GM12874 (cell line): ENCODE measurements around the gene ASS1.

Experiments
- CTCF ChIP-seq: IDR thresholded peaks from 2 replicates; pipeline ENCODE4 v1.5.1; 2011; ENCODE audit warnings: low read depth, mild to moderate bottlenecking, control low read depth, low read length, moderate library complexity; ENCODE audit not compliant: insufficient read depth

Gene ASS1

GRCh38 chr9:130421802-130422276, 22.9 kb upstream of the ASS1 start:
- no peak for TF ChIP-seq CTCF

GRCh38 chr9:130422546-130422945, 22.2 kb upstream of the ASS1 start:
- no peak for TF ChIP-seq CTCF

- TF ChIP-seq CTCF: no peak
Measured at GRCh38 chr9:130423272-130423671, 21.5 kb upstream of the ASS1 start.

- TF ChIP-seq CTCF: no peak
Measured at GRCh38 chr9:130424595-130425454, 19.9 kb upstream of the ASS1 start.

GRCh38 chr9:130425741-130426466, 18.9 kb upstream of the ASS1 start:
- TF ChIP-seq CTCF: no peak

GRCh38 chr9:130426467-130426773, 18.3 kb upstream of the ASS1 start:
- TF ChIP-seq CTCF: no peak

- no peak for TF ChIP-seq CTCF
Measured at GRCh38 chr9:130426883-130427282, 17.9 kb upstream of the ASS1 start.
